Dendritic cell treated with granulocyte-macrophage colony-stimulating factor and Interleukin-4, amounts not matched to agents 40 ng/mL and 50 ng/mL, for 4 days (primary cell): ENCODE results near the gene PACSIN1.

Source experiments
- H3K27ac Mint-ChIP-seq: one replicate; pipeline ENCODE4 v1.8.0; 2022; ENCODE audit warnings: mild to moderate bottlenecking, mixed read lengths
- H3K27me3 Mint-ChIP-seq: one replicate; pipeline ENCODE4 v1.8.0; 2022; ENCODE audit warnings: mild to moderate bottlenecking, mixed read lengths
- H3K36me3 Mint-ChIP-seq: one replicate; pipeline ENCODE4 v1.8.0; 2022; ENCODE audit warnings: low read depth, mixed read lengths
- H3K4me1 Mint-ChIP-seq: one replicate; pipeline ENCODE4 v1.8.0; 2022; ENCODE audit warnings: low read depth, mixed read lengths
- H3K4me3 Mint-ChIP-seq: one replicate; pipeline ENCODE4 v1.8.0; 2022; ENCODE audit warnings: mild to moderate bottlenecking, moderate library complexity, mixed read lengths
- H3K9me3 Mint-ChIP-seq: one replicate; pipeline ENCODE4 v1.8.0; 2022; ENCODE audit warnings: mixed read lengths
- intact Hi-C: fragments of 100-400 bp; cut with micrococcal nuclease; formaldehyde crosslinking; loops from one replicate; pipeline ENCODE4 v1.15.0; 2022

PACSIN1 gene

DNA sequence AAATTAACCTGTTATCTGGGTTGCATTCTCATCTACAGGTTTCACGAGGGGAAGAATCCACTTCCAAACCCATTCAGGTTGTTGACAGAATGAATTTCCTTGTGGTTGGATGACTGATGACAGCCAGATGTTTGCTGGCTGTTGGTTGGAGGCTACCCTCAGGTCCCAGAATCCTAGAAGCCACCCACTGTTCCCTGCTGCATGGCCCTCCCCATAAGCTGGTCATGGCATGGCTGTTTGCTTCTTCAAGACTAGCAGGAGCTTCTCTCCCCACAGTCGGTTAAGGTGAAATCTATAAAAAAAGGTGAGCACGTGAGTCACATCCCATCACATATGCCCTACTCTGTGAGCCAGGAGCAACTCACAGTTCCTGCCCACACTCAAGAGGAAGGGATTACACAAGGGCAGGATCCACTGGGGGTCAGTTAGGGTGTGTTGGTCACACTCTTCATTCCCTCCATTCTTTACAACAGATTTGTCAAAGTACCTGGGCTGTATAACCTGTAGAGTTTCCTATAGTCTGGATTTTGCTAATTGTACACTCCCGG, 20.5 kb upstream of the PACSIN1 start:
- no peaks in the 10 kb centered on the region for H3K27me3 Mint-ChIP-seq
- intact Hi-C loops, result no loop called here
- H3K4me3 Mint-ChIP-seq, result no peak overlapping the region
- peaks cover 12% of the 10 kb centered on the region for H3K4me1 Mint-ChIP-seq
- H3K36me3 Mint-ChIP-seq, result no peaks in the 10 kb centered on the region
- H3K9me3 Mint-ChIP-seq, result no peaks in the 10 kb centered on the region
- H3K27ac Mint-ChIP-seq, result no peak overlapping the region

DNA sequence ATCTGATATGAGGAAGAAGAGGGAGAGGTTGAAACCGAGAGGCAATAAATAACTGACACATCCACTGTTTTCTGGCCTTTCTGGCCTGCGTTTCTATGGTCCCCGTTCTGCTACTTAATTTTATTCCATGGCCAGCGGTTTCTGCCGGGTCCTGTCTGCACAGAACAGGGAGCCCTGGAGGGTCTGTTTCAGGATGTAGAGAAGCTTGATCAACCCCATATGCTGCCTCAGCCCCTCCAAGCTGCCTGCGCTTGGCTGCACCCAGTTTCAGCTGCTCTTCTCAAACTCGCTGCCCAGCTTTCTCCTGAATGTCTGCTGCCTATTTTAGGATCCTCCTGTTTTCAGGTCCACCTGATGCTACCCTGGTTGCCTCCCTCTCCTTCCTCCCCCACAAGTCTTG, 18.5 kb upstream of the PACSIN1 start:
- Mint-ChIP-seq H3K36me3 (no peaks in the 10 kb centered on the region), H3K27me3 (no peaks in the 10 kb centered on the region), H3K4me3 (peak overlapping the region; percentile 17), H3K27ac (peak overlapping the region; percentile 84), H3K4me1 (peaks cover 12% of the 10 kb centered on the region), H3K9me3 (peaks cover 9% of the 10 kb centered on the region)
- intact Hi-C loops, result no loop called here

DNA sequence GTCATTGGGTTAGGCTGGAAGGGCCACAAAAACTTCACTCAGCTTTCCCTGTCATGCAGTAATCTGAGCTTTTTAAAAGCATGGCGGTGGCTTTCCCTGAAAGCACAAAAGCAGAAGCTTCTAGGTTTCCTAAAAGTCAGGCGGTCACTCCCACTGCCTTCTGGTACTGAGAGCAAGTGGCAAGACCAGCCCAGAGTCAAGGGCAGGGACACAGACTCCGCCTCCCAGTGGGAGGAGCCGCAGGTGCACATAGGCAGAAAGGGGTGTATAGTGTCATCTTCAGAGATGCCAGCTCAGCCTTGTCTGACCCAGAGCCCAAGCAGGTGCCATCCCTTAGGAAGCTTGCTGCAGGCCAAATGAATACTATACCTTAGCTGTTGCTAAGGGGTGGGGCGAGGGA, 18.0 kb upstream of the PACSIN1 start:
- intact Hi-C loops, result no loop called here
- Mint-ChIP-seq H3K4me1 (peaks cover 12% of the 10 kb centered on the region), H3K36me3 (no peaks in the 10 kb centered on the region), H3K27me3 (no peaks in the 10 kb centered on the region), H3K9me3 (peaks cover 9% of the 10 kb centered on the region), H3K4me3 (no peak overlapping the region), H3K27ac (peak overlapping the region; percentile 84)

DNA sequence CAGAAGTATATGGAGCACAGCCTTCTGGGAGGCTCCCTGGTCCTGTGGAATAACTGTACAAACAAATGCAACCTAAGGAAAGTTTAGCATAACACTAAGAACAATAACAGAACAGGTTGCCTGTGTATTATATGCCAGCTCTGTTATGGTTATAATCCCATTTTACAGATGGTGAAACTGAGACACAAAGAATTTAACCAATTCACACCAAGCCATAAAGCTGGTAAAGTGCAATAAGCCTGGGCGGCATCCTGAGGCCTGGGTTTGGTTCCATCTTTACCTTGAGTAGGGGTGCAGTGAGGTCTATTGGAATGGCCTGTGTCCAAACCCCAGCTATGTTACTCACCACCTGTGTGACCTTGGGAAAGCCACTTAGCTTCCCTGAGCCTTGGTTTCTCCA, 14.7 kb upstream of the PACSIN1 start:
- H3K4me1 Mint-ChIP-seq, result peaks cover 12% of the 10 kb centered on the region
- H3K9me3 Mint-ChIP-seq, result peaks cover 9% of the 10 kb centered on the region
- no peaks in the 10 kb centered on the region for H3K36me3 Mint-ChIP-seq
- no peak overlapping the region for H3K4me3 Mint-ChIP-seq
- intact Hi-C loops, result no loop called here
- no peaks in the 10 kb centered on the region for H3K27me3 Mint-ChIP-seq
- H3K27ac Mint-ChIP-seq, result no peak overlapping the region

DNA sequence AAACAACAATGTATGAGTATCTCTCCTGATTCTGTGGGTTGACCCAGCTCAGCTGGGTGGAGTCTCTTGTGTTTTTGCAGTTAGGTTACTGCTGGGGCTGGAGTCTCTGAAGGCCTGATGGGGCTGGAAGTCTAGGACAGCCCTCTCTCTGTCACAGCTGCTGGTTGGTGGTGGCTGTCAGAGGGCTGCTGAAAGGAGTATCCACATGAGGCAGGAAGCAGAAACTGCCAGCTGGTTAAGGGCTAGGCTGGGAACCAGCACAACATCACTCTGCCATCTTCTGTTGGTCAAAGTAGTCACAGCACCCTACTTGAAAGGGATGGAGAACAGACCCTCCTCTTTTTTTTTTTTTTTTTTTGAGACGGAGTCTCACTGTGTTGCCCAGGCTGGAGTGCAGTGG, 10.0 kb upstream of the PACSIN1 start:
- no peaks in the 10 kb centered on the region for H3K27me3 Mint-ChIP-seq
- no peaks in the 10 kb centered on the region for H3K36me3 Mint-ChIP-seq
- H3K27ac Mint-ChIP-seq, result no peak overlapping the region
- intact Hi-C loops, result no loop called here
- H3K9me3 Mint-ChIP-seq, result peaks cover 9% of the 10 kb centered on the region
- H3K4me1 Mint-ChIP-seq, result peaks cover 12% of the 10 kb centered on the region
- H3K4me3 Mint-ChIP-seq, result no peak overlapping the region

DNA sequence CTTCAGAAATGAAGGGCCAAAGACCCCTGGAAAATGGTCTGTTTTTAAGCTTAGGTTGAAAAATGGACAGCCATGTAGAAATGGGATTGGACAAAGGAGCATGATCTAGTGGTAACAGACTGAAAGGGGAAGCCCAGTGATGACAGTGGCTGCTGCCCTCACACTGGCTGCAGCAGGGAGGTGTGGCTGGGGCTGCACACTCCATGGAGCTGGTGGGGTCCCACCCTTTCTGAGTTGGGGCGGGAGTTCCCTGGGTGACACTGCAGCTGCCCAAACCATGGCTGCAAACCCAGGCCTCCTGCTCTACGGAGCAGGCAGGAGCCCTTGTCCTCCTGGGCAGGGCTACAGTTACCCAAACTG, 8.5 kb upstream of the PACSIN1 start:
- H3K27ac Mint-ChIP-seq, result peak overlapping the region; percentile 4
- peaks cover 13% of the 10 kb centered on the region for H3K4me1 Mint-ChIP-seq
- no peaks in the 10 kb centered on the region for H3K9me3 Mint-ChIP-seq
- no peak overlapping the region for H3K4me3 Mint-ChIP-seq
- H3K36me3 Mint-ChIP-seq, result no peaks in the 10 kb centered on the region
- peaks cover 7% of the 10 kb centered on the region for H3K27me3 Mint-ChIP-seq
- intact Hi-C loops, result no loop called here

DNA sequence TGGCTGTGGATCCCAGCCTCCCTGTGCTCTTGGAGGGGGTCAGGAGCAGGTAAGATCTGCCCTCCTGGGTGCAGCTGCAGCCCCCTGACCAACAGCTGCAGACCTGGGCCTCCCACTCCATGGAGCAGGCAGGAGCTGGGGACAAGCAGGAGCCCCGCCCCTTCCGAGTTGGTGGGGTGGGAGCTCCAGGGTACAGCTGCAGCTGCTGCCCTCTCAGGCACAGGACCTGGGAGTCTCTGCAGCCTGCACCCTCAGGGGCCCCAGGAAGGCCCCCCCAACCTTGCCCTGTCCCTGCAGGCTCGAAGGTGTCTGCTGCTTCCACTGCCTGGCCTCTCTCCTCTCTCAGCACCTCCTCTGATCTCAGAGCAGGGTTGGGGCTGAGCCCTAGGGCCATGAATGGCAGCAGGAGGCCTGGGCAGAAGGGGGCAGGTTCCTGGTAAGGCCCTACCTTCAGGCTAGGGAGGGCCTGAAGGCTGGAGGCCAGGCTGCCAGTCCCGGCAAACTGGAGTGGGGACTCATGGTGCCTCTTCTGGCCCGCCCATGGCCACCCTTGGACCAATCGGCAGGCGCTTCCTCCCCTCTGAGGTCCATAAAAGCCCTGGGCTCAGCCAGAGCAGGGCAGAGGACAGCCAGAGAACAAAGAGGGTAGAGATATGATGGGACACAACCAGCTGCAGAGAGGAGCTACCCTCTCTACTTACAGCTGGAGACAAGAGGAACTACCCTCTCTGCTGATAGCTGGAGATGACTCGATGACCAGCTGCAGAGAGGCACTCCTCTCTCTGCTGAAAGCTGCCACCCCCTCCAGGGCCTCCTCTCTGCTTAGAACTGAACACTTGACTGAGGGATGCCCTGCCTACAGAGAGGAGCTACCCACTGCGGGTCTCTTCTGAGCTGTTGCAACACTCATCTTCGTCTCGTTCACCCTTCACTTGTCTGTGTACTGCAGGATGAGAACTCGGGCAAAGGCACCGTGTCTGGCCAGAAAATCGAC, 7.8 kb upstream of the PACSIN1 start:
- H3K27me3 Mint-ChIP-seq, result peaks cover 14% of the 10 kb centered on the region
- no peaks in the 10 kb centered on the region for H3K9me3 Mint-ChIP-seq
- no peak overlapping the region for H3K27ac Mint-ChIP-seq
- intact Hi-C loops, result no loop called here
- no peaks in the 10 kb centered on the region for H3K36me3 Mint-ChIP-seq
- H3K4me3 Mint-ChIP-seq, result no peak overlapping the region
- H3K4me1 Mint-ChIP-seq, result peaks cover 18% of the 10 kb centered on the region

DNA sequence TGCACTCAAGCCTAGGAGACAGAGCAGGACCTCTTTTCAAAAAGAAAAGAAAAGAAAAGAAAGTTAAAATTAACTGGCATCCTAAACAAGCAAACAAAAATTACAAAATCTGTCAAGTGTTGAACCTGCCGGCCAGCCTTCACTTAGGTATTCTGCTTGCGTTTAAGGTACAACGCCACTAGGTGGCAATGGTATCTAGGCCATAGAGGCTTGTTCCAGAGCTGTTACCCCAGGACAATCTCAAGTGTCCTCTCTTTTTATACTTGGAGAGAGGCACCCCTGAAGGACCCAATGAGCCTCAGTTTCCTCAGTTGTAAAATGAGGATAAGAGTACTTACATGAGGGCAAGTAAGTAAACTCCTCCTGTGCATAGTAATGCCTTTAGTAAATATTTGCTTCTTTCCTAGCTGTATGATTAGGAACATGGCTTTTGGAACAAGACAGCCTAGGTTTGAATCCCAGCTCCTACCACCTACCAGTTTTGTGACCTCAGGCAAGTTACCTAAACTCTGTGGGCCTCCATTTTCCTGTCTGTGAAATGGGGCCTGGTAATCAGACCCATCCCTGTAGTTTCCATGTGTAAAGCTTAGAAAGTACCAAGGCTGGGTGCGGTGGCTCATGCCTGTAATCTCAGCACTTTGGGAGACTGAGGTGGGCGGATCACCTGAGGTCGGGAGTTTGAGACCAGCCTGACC, 5.8 kb upstream of the PACSIN1 start:
- Mint-ChIP-seq H3K9me3 (no peaks in the 10 kb centered on the region), H3K4me3 (no peak overlapping the region), H3K36me3 (no peaks in the 10 kb centered on the region), H3K27me3 (peaks cover 31% of the 10 kb centered on the region), H3K4me1 (peaks cover 18% of the 10 kb centered on the region), H3K27ac (no peak overlapping the region)
- intact Hi-C loops, result loop anchor here (1.0 kb wide), 1 partner anchor 149 kb away; no protein-coding TSS in a partner anchor

DNA sequence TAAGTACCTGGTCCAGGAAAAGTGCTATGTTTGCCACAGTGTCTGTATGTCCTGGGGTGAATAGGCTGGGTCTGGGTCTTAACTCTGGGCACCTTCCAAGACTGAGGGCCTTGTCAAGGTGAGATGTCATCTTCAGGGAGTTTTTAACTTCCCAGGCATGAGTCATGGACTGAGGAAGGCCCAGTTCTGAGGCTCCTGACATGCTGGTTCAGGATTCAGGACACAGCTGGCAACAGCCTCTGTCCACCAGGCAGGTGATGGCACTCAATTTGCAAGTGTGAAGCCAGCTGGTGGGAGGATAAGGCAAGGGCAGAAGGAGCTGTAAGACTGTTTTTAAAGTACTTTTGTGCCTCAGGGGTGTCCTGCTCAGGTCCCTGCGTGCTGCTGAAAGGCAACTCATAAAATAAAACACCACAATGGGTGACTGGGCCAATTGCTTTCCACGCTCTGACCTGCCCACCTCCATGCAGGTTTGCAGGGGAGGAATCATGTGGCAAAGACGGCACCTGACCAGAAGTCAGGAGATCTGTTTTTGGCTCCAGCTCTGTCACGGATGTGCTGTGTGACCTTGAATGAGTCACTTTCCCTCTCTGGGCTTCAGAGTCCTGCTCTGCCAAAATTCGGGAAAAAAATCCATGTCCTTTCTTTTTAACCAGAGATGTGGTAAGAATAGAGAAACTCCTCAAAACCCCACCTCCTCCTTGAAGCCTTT, 4.9 kb upstream of the PACSIN1 start:
- no peaks in the 10 kb centered on the region for H3K9me3 Mint-ChIP-seq
- no peak overlapping the region for H3K27ac Mint-ChIP-seq
- H3K4me1 Mint-ChIP-seq, result peaks cover 27% of the 10 kb centered on the region
- no peaks in the 10 kb centered on the region for H3K36me3 Mint-ChIP-seq
- H3K4me3 Mint-ChIP-seq, result no peak overlapping the region
- H3K27me3 Mint-ChIP-seq, result peaks cover 39% of the 10 kb centered on the region
- intact Hi-C loops, result loop anchor here (1.0 kb wide), 1 partner anchor 148 kb away; no protein-coding TSS in a partner anchor

DNA sequence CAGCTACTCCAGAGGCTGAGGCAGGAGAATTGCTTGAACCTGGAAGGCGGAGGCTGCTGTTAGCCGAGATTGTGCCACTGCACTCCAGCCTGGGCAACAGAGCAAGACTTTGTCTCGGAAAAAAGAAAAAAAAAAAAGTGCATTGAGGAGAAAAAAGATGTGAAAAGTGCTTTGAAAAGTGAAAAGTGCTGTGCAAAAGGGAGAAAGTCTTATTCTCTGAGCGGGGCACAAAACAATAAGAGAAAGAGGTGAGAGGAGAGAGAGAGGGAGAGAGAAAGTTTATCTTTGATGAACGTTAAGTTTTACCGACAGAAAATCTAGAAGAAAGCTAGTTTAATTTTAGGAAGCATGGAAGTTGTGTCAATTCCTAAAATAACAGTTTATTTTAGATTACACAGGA, 3.9 kb upstream of the PACSIN1 start:
- Mint-ChIP-seq H3K27me3 (peaks cover 46% of the 10 kb centered on the region), H3K4me1 (peaks cover 25% of the 10 kb centered on the region), H3K27ac (no peak overlapping the region), H3K9me3 (no peaks in the 10 kb centered on the region), H3K36me3 (no peaks in the 10 kb centered on the region), H3K4me3 (no peak overlapping the region)
- intact Hi-C loops, result no loop called here

DNA sequence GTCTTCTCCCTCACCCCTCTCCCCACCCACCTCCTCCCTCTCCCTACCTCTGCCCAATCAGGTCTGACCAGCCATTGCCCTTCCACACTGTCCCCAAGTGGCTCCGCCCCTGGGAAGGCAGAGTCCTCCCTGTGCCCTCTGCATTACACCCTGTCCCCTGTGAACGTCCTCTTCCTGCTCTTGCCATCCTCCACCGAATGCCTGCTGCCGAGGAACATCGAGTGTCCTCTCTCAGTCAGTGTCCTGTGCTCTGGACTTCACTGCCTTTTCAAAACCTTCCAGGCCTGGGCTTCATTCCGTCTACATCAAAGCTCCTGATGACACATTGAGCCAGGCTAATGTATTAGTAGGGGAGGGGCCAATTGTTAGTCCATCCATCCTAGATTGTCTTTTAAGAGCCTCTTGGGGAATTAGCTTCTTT, 3.3 kb upstream of the PACSIN1 start:
- no peak overlapping the region for H3K27ac Mint-ChIP-seq
- intact Hi-C loops, result no loop called here
- peaks cover 22% of the 10 kb centered on the region for H3K4me1 Mint-ChIP-seq
- no peaks in the 10 kb centered on the region for H3K9me3 Mint-ChIP-seq
- H3K36me3 Mint-ChIP-seq, result no peaks in the 10 kb centered on the region
- no peak overlapping the region for H3K4me3 Mint-ChIP-seq
- H3K27me3 Mint-ChIP-seq, result peaks cover 48% of the 10 kb centered on the region

DNA sequence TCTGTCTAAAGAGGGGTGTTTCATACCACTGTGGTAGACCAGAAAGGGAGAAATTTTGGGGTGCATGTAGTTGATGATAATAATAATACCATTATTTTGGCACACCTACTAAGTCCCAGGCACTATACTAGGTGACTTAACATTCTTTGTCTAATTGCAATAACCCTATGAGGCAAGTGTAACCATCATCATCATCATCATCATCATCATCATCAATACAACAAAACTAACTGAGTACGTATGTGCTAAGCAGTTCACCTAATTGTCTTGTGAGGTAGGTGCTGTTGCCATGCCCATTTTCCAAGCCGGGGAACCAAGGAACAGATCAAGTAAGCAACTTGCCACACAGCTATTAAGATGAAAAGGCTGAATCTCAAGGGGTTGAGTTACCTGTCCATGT, 2.6 kb upstream of the PACSIN1 start:
- Mint-ChIP-seq H3K4me3 (no peak overlapping the region), H3K27ac (no peak overlapping the region), H3K36me3 (no peaks in the 10 kb centered on the region), H3K9me3 (no peaks in the 10 kb centered on the region), H3K27me3 (peaks cover 48% of the 10 kb centered on the region), H3K4me1 (peaks cover 22% of the 10 kb centered on the region)
- intact Hi-C loops, result no loop called here

DNA sequence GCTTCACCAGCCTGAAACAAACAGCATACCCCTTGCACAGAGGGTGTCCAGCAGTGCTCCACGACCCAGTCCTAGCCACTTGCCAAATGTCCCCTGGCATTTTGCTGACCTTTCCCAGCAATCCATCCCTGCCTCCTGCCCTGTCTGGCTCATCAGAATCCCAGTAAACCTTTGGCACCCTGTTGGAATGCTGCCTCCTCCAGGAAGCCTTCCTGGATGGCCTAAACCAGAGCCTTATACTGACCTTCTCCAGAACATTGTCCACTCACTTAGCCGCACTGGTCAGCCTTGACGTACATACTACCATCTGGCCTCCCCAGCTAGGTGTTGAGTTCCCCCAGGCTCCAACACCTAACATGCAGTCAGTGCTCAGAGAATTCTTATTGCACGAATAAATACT, 2.0 kb upstream of the PACSIN1 start:
- no peaks in the 10 kb centered on the region for H3K36me3 Mint-ChIP-seq
- H3K27ac Mint-ChIP-seq, result no peak overlapping the region
- H3K4me3 Mint-ChIP-seq, result no peak overlapping the region
- peaks cover 27% of the 10 kb centered on the region for H3K4me1 Mint-ChIP-seq
- intact Hi-C loops, result no loop called here
- H3K9me3 Mint-ChIP-seq, result no peaks in the 10 kb centered on the region
- H3K27me3 Mint-ChIP-seq, result peaks cover 48% of the 10 kb centered on the region
